GM21717 (cell line): Measurements from ENCODE around the gene SPOCD1.

Experiments used
- ATAC-seq: cut with Tn5 transposase; IDR thresholded peaks from one replicate; pipeline ENCODE4 v1.9.1; 2021; ENCODE audit warnings: mild to moderate bottlenecking, moderate library complexity; ENCODE audit not compliant: unreplicated experiment

SPOCD1 gene

GRCh38 chr1:31815752-31816500, at the start of gene SPOCD1:
TSS of gene SPOCD1 (minus strand) at chr1:31816022. CDS start at chr1:31815333, 689 bp downstream.
- no peak for ATAC-seq

- ATAC-seq = no peak
Observed at GRCh38 chr1:31862071-31862470, 46.2 kb upstream of the SPOCD1 start.

GRCh38 chr1:31861346-31861745, 45.5 kb upstream of the SPOCD1 start:
- ATAC-seq = no peak

- ATAC-seq = no peak
Observed at GRCh38 chr1:31860581-31860980, 44.8 kb upstream of the SPOCD1 start.

- no peak for ATAC-seq
Observed at GRCh38 chr1:31859719-31860118, 43.9 kb upstream of the SPOCD1 start.

- no peak for ATAC-seq
Observed at GRCh38 chr1:31859044-31859443, 43.2 kb upstream of the SPOCD1 start.

- no peak for ATAC-seq
Observed at GRCh38 chr1:31857863-31858262, 42.0 kb upstream of the SPOCD1 start.

GRCh38 chr1:31856140-31856539, 40.3 kb upstream of the SPOCD1 start:
- no peak for ATAC-seq

- no peak for ATAC-seq
Observed at GRCh38 chr1:31855038-31855845, 39.4 kb upstream of the SPOCD1 start.

GRCh38 chr1:31849653-31850052, 33.8 kb upstream of the SPOCD1 start:
- no peak for ATAC-seq

- no peak for ATAC-seq
Observed at GRCh38 chr1:31848381-31848897, 32.6 kb upstream of the SPOCD1 start.

GRCh38 chr1:31846484-31846883, 30.7 kb upstream of the SPOCD1 start:
- no peak for ATAC-seq

- no peak for ATAC-seq
Observed at GRCh38 chr1:31843506-31843905, 27.7 kb upstream of the SPOCD1 start.

- no peak for ATAC-seq
Observed at GRCh38 chr1:31839662-31840343, 24.0 kb upstream of the SPOCD1 start.

GRCh38 chr1:31837451-31838158, 21.8 kb upstream of the SPOCD1 start:
- ATAC-seq = no peak

- no peak for ATAC-seq
Observed at GRCh38 chr1:31836638-31837037, 20.8 kb upstream of the SPOCD1 start.

GRCh38 chr1:31835415-31835814, 19.6 kb upstream of the SPOCD1 start:
- ATAC-seq = no peak

- ATAC-seq = no peak
Observed at GRCh38 chr1:31834501-31834900, 18.7 kb upstream of the SPOCD1 start.

- ATAC-seq = no peak
Observed at GRCh38 chr1:31831397-31832378, 15.9 kb upstream of the SPOCD1 start.

GRCh38 chr1:31830511-31830910, 14.7 kb upstream of the SPOCD1 start:
- ATAC-seq = no peak
